ENCODE results near the gene INO80B. TPM values are rescaled to one million over a fixed set of nuclear protein-coding genes. Genes with fewer than 3 reads are reported as not detected.

INO80B gene
- total and polyA plus RNA-seq, 2 donors (not counting 1 experiment from before 2014, with no cell fraction given) = 6.9 to 13.0 TPM

- Histone ChIP-seq H3K79me2 (ENCODE audit: control insufficient read depth, insufficient read depth, low read length) (no peaks in the 10 kb centered on the region), H3K36me3 (ENCODE audit: control insufficient read depth, insufficient read depth, low read length) (peaks cover 20% of the 10 kb centered on the region), H3K4me1 (ENCODE audit: control insufficient read depth, extremely low read depth, insufficient read depth, low read length) (peaks cover 3% of the 10 kb centered on the region), H3K4me3 (replicated peaks in 1 of 4; ENCODE audit: control extremely low read depth in 1 of 4, insufficient read depth in 1 of 4, low read depth in 3 of 4, low read length in 4 of 4) (no peak overlapping the region), H3K9ac (ENCODE audit: insufficient read depth, low read length) (no peak overlapping the region), H3K4me2 (ENCODE audit: extremely low read depth, insufficient read depth, low read length) (no peak overlapping the region), H2AFZ (ENCODE audit: low read length) (no peak overlapping the region), H3K27me3 (ENCODE audit: control insufficient read depth, insufficient read depth, low read length) (no peaks in the 10 kb centered on the region), H3K27ac (ENCODE audit: insufficient read depth, low read length) (no peak overlapping the region), H3K9me3 (ENCODE audit: control insufficient read depth, insufficient read depth, low read depth, low read length) (no peaks in the 10 kb centered on the region), H4K20me1 (ENCODE audit: control insufficient read depth, extremely low read depth, insufficient read depth, low read length) (no peaks in the 10 kb centered on the region)
- no peak for DNase-seq (ENCODE audit: low read depth in 2 of 2)
- no peak for TF ChIP-seq EZH2 (IDR thresholded peaks at IDR 0.05; ENCODE audit: low read length, missing control alignments)
- no peak for TF ChIP-seq CTCF (conservative IDR thresholded peaks at IDR 0.05 in 1 of 2, IDR thresholded peaks at IDR 0.05 in 1 of 2; ENCODE audit: low read depth in 1 of 2, low read length in 2 of 2)
Measured at GRCh38 chr2:74488643-74489481, 34.0 kb downstream of the INO80B start.

- Histone ChIP-seq H3K27ac (ENCODE audit: insufficient read depth, low read length) (no peak overlapping the region), H3K9me3 (ENCODE audit: control insufficient read depth, insufficient read depth, low read depth, low read length) (no peaks in the 10 kb centered on the region), H3K9ac (ENCODE audit: insufficient read depth, low read length) (no peak overlapping the region), H3K79me2 (ENCODE audit: control insufficient read depth, insufficient read depth, low read length) (no peaks in the 10 kb centered on the region), H3K4me1 (ENCODE audit: control insufficient read depth, extremely low read depth, insufficient read depth, low read length) (peaks cover 3% of the 10 kb centered on the region), H4K20me1 (ENCODE audit: control insufficient read depth, extremely low read depth, insufficient read depth, low read length) (no peaks in the 10 kb centered on the region), H3K4me2 (ENCODE audit: extremely low read depth, insufficient read depth, low read length) (no peak overlapping the region), H3K27me3 (ENCODE audit: control insufficient read depth, insufficient read depth, low read length) (no peaks in the 10 kb centered on the region), H3K4me3 (replicated peaks in 1 of 4; ENCODE audit: control extremely low read depth in 1 of 4, insufficient read depth in 1 of 4, low read depth in 3 of 4, low read length in 4 of 4) (no peak overlapping the region), H2AFZ (ENCODE audit: low read length) (no peak overlapping the region), H3K36me3 (ENCODE audit: control insufficient read depth, insufficient read depth, low read length) (peaks cover 20% of the 10 kb centered on the region)
- TF ChIP-seq EZH2 (IDR thresholded peaks at IDR 0.05; ENCODE audit: low read length, missing control alignments) = no peak
- no peak for TF ChIP-seq CTCF (conservative IDR thresholded peaks at IDR 0.05 in 1 of 2, IDR thresholded peaks at IDR 0.05 in 1 of 2; ENCODE audit: low read depth in 1 of 2, low read length in 2 of 2)
- no peak for DNase-seq (ENCODE audit: low read depth in 2 of 2)
Measured at GRCh38 chr2:74489906-74490305, 35.0 kb downstream of the INO80B start.

- no peak for DNase-seq (ENCODE audit: low read depth in 2 of 2)
Measured at GRCh38 chr2:74491648-74492544, 37.0 kb downstream of the INO80B start.

More at GRCh38 chr2:74491648-74492544, 37.0 kb downstream of the INO80B start:
- no peak overlapping the region for H3K4me3 ChIP-seq (replicated peaks in 1 of 4; ENCODE audit: control extremely low read depth in 1 of 4, insufficient read depth in 1 of 4, low read depth in 3 of 4, low read length in 4 of 4)
- TF ChIP-seq EZH2 (IDR thresholded peaks at IDR 0.05; ENCODE audit: low read length, missing control alignments) (no peak), CTCF (conservative IDR thresholded peaks at IDR 0.05 in 1 of 2, IDR thresholded peaks at IDR 0.05 in 1 of 2; ENCODE audit: low read depth in 1 of 2, low read length in 2 of 2) (no peak)
- H2AFZ ChIP-seq (ENCODE audit: low read length) = no peak overlapping the region
- H4K20me1 ChIP-seq (ENCODE audit: control insufficient read depth, extremely low read depth, insufficient read depth, low read length) = no peaks in the 10 kb centered on the region
- no peaks in the 10 kb centered on the region for H3K9me3 ChIP-seq (ENCODE audit: control insufficient read depth, insufficient read depth, low read depth, low read length)
- H3K27me3 ChIP-seq (ENCODE audit: control insufficient read depth, insufficient read depth, low read length) = no peaks in the 10 kb centered on the region
- no peaks in the 10 kb centered on the region for H3K79me2 ChIP-seq (ENCODE audit: control insufficient read depth, insufficient read depth, low read length)
- H3K4me1 ChIP-seq (ENCODE audit: control insufficient read depth, extremely low read depth, insufficient read depth, low read length) = peaks cover 3% of the 10 kb centered on the region
- no peak overlapping the region for H3K27ac ChIP-seq (ENCODE audit: insufficient read depth, low read length)
- H3K36me3 ChIP-seq (ENCODE audit: control insufficient read depth, insufficient read depth, low read length) = peaks cover 18% of the 10 kb centered on the region
- H3K9ac ChIP-seq (ENCODE audit: insufficient read depth, low read length) = no peak overlapping the region
- no peak overlapping the region for H3K4me2 ChIP-seq (ENCODE audit: extremely low read depth, insufficient read depth, low read length)

Data from fibroblast of lung (primary cell).